Esophagus squamous epithelium (tissue), 4 donors: ENCODE data around the gene INTS13.

ENCODE experiments used
- CTCF ChIP-seq, 6 experiments: fragments of 450-650 bp in 4 of 6; fragments of 200-600 bp in 2 of 6; sonication (generic) in 2 of 6; IDR thresholded peaks; one replicate each; pipeline ENCODE4 v1.5.1; 2016 to 2019; ENCODE audit warnings: antibody characterized with exemption in 6 of 6, mild to moderate bottlenecking in 4 of 6, moderate library complexity in 4 of 6
- POLR2A ChIP-seq, 4 donors: fragments of 450-650 bp; IDR thresholded peaks; one replicate each; pipeline ENCODE4 v1.6.1; 2017; ENCODE audit warnings: antibody characterized with exemption in 4 of 4, mild to moderate bottlenecking in 4 of 4, moderate library complexity in 3 of 4

GRCh38 chr12:26935636-26936378, 2.0 kb downstream of the INTS13 start:
- TF ChIP-seq POLR2A (IDR thresholded peaks at IDR 0.05) = no peak
- TF ChIP-seq CTCF (IDR thresholded peaks at IDR 0.05) = no peak
